Astrocyte (in vitro differentiated cells and primary cell): ENCODE measurements around the gene KCTD10. TPM values are rescaled to one million over a fixed set of nuclear protein-coding genes. Genes with fewer than 3 reads are reported as not detected.

Experiments used
- DNase-seq: peaks from one replicate; pipeline ENCODE4 v3.0.0-alpha.2; 2010; ENCODE audit warnings: low read depth
- FAIRE-seq: peaks from 2 replicates; lab custom pipeline; 2011; peaks lifted over from hg19 to GRCh38; lab: Jason Lieb, UNC
- H2AFZ ChIP-seq: 2 replicates; pipeline ENCODE4 v1.6.0; 2012; ENCODE audit warnings: low read depth, low read length, inconsistent platforms
- H3K27ac ChIP-seq: 2 replicates; pipeline ENCODE4 v1.5.1; 2011; ENCODE audit warnings: low read depth, low read length, inconsistent platforms
- H3K27me3 ChIP-seq: 2 replicates; pipeline ENCODE4 v1.6.0; 2011; ENCODE audit warnings: low read length, inconsistent platforms; ENCODE audit not compliant: insufficient read depth
- H3K36me3 ChIP-seq: 2 replicates; pipeline ENCODE4 v1.5.1; 2011; ENCODE audit warnings: low read length, inconsistent platforms; ENCODE audit not compliant: insufficient read depth
- H3K4me1 ChIP-seq: 2 replicates; pipeline ENCODE4 v1.5.1; 2011; ENCODE audit warnings: low read length, inconsistent platforms; ENCODE audit not compliant: insufficient read depth
- H3K4me2 ChIP-seq: 2 replicates; pipeline ENCODE4 v1.6.0; 2012; ENCODE audit warnings: low read length, inconsistent platforms
- H3K4me3 ChIP-seq: 2 replicates; pipeline ENCODE4 v1.5.1; 2011; ENCODE audit warnings: low read depth, mild to moderate bottlenecking, low read length, inconsistent platforms; ENCODE audit not compliant: insufficient read depth
- H3K79me2 ChIP-seq: 2 replicates; pipeline ENCODE4 v1.6.0; 2012; ENCODE audit warnings: mild to moderate bottlenecking, low read length, inconsistent platforms; ENCODE audit not compliant: insufficient read depth
- H3K9ac ChIP-seq: 2 replicates; pipeline ENCODE4 v1.6.0; 2012; ENCODE audit warnings: mild to moderate bottlenecking, low read length, inconsistent platforms
- H3K9me3 ChIP-seq: 2 replicates; pipeline ENCODE4 v1.5.1; 2012; ENCODE audit warnings: low read depth, mild to moderate bottlenecking, low read length, inconsistent platforms; ENCODE audit not compliant: insufficient read depth
- H4K20me1 ChIP-seq: 2 replicates; pipeline ENCODE4 v1.6.0; 2012; ENCODE audit warnings: low read length, inconsistent platforms; ENCODE audit not compliant: insufficient read depth
- H3K27ac Mint-ChIP-seq: one replicate; pipeline ENCODE4 v1.8.0; 2021; ENCODE audit warnings: mild to moderate bottlenecking, mixed read lengths; ENCODE audit not compliant: unreplicated experiment
- H3K27me3 Mint-ChIP-seq: one replicate; pipeline ENCODE4 v1.8.0; 2021; ENCODE audit warnings: low read depth, mixed read lengths; ENCODE audit not compliant: unreplicated experiment
- H3K36me3 Mint-ChIP-seq: one replicate; pipeline ENCODE4 v1.8.0; 2021; ENCODE audit warnings: low read depth, mixed read lengths; ENCODE audit not compliant: unreplicated experiment
- H3K4me1 Mint-ChIP-seq: one replicate; pipeline ENCODE4 v1.8.0; 2021; ENCODE audit warnings: low read depth, mixed read lengths; ENCODE audit not compliant: unreplicated experiment
- H3K4me3 Mint-ChIP-seq: one replicate; pipeline ENCODE4 v1.8.0; 2021; ENCODE audit warnings: mild to moderate bottlenecking, moderate library complexity, mixed read lengths; ENCODE audit not compliant: unreplicated experiment
- H3K9me3 Mint-ChIP-seq: one replicate; pipeline ENCODE4 v1.8.0; 2021; ENCODE audit warnings: mild to moderate bottlenecking, mixed read lengths; ENCODE audit not compliant: unreplicated experiment
- CTCF ChIP-seq: IDR thresholded peaks from 2 replicates; pipeline ENCODE4 v1.5.1; 2011; ENCODE audit warnings: low read depth, mild to moderate bottlenecking, inconsistent platforms, low read length, moderate library complexity; ENCODE audit not compliant: insufficient read depth
- EZH2 ChIP-seq: IDR thresholded peaks from 2 replicates; pipeline ENCODE4 v1.6.1; 2012; ENCODE audit warnings: mild to moderate bottlenecking, low read length, inconsistent platforms; ENCODE audit not compliant: insufficient read depth
- total RNA-seq: library from RNA; stranded (reverse); gene quantifications from 2 replicates; pipeline ENCODE4 v1.2.1, GENCODE V29; 2021

Gene KCTD10
- total RNA-seq, 1 donor from 2014 or later = 118 TPM

- Histone ChIP-seq H4K20me1 (peaks cover 88% of the 10 kb centered on the region), H3K9ac (no peak overlapping the region), H3K9me3 (no peaks in the 10 kb centered on the region), H3K27me3 (no peaks in the 10 kb centered on the region), H2AFZ (no peak overlapping the region), H3K4me2 (no peak overlapping the region), H3K4me1 (peaks cover 5% of the 10 kb centered on the region), H3K4me3 (no peak overlapping the region), H3K36me3 (peaks cover 28% of the 10 kb centered on the region), H3K79me2 (peaks cover 98% of the 10 kb centered on the region), H3K27ac (no peak overlapping the region)
- no peak overlapping the region for H3K27ac Mint-ChIP-seq
- H3K9me3 Mint-ChIP-seq = no peaks in the 10 kb centered on the region
- no peak overlapping the region for H3K4me3 Mint-ChIP-seq
- TF ChIP-seq CTCF = no peak
- TF ChIP-seq EZH2 = no peak
- peaks cover 51% of the 10 kb centered on the region for H3K4me1 Mint-ChIP-seq
- FAIRE-seq (no peak), DNase-seq (no peak)
- H3K27me3 Mint-ChIP-seq = no peaks in the 10 kb centered on the region
- peaks cover 22% of the 10 kb centered on the region for H3K36me3 Mint-ChIP-seq
These were observed 7.6 kb downstream of the KCTD10 start for GRCh38 chr12:109469517-109469916.

DNA sequence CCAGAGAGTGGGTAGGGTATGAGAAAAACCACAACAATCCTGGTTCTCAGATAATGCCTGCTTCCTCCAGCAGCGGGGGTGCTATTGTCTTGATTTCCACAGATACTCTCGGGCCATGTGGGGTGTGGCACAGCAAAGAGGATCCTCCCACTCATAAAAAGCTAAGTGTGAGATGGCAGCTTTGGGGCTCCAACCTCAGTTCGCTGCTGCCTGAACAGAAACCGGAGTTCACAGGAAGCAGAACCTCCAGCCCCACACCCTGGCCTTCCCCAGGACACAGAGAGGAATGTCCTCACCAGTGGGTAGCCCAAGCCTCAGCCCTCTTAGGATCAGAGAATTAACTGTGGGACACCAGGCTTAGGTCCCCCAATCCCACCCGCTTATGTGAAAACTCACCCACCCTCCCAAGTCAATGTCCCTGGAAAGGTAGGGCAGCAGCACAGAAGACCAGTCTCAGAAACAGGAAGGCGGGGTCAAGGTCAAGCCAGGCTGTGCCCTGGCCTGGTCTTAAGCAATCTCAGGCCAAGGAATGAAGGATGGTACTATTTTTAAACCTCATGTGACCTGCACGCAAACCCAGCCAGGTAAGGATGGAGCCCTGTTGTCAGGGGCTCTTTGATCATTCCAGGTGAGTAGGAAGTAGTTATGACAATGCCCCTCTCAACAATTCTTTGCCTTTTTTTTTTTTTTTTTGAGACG, 9.0 kb downstream of the KCTD10 start:
- Mint-ChIP-seq H3K9me3 (no peaks in the 10 kb centered on the region), H3K27me3 (no peaks in the 10 kb centered on the region), H3K4me1 (peaks cover 61% of the 10 kb centered on the region), H3K4me3 (no peak overlapping the region), H3K27ac (peak overlapping the region; percentile 62), H3K36me3 (peaks cover 21% of the 10 kb centered on the region)
- H3K36me3 ChIP-seq = peaks cover 28% of the 10 kb centered on the region
- FAIRE-seq (no peak), DNase-seq (no peak)
- peaks cover 18% of the 10 kb centered on the region for H3K4me1 ChIP-seq
- TF ChIP-seq CTCF = no peak
- TF ChIP-seq EZH2 = no peak
- no peak overlapping the region for H3K9ac ChIP-seq
- H3K9me3 ChIP-seq = no peaks in the 10 kb centered on the region
- no peak overlapping the region for H2AFZ ChIP-seq
- peaks cover 77% of the 10 kb centered on the region for H4K20me1 ChIP-seq
- no peak overlapping the region for H3K4me3 ChIP-seq
- no peak overlapping the region for H3K4me2 ChIP-seq
- H3K27ac ChIP-seq = no peak overlapping the region
- peaks cover 92% of the 10 kb centered on the region for H3K79me2 ChIP-seq
- no peaks in the 10 kb centered on the region for H3K27me3 ChIP-seq

- no peak overlapping the region for H2AFZ ChIP-seq
- Mint-ChIP-seq H3K4me3 (no peak overlapping the region), H3K4me1 (peaks cover 70% of the 10 kb centered on the region), H3K27ac (peak overlapping the region; percentile 13), H3K27me3 (no peaks in the 10 kb centered on the region), H3K9me3 (no peaks in the 10 kb centered on the region), H3K36me3 (peaks cover 17% of the 10 kb centered on the region)
- no peak overlapping the region for H3K4me2 ChIP-seq
- H3K27me3 ChIP-seq = no peaks in the 10 kb centered on the region
- FAIRE-seq (no peak), DNase-seq (no peak)
- H4K20me1 ChIP-seq = peaks cover 66% of the 10 kb centered on the region
- H3K9me3 ChIP-seq = no peaks in the 10 kb centered on the region
- H3K4me1 ChIP-seq = peaks cover 31% of the 10 kb centered on the region
- H3K27ac ChIP-seq = no peak overlapping the region
- no peak overlapping the region for H3K4me3 ChIP-seq
- TF ChIP-seq CTCF = no peak
- TF ChIP-seq EZH2 = no peak
- H3K36me3 ChIP-seq = peaks cover 28% of the 10 kb centered on the region
- H3K79me2 ChIP-seq = peaks cover 83% of the 10 kb centered on the region
- H3K9ac ChIP-seq = no peak overlapping the region
These were observed 10.3 kb downstream of the KCTD10 start for GRCh38 chr12:109466821-109467220.
